CD4-positive, alpha-beta T cell treated with Interleukin-1 beta for 1 hour (primary cell): ENCODE measurements around the gene YBX3.
"Not testable (repeated sequence)": the region's sequence is repeated elsewhere in the genome, so short reads cannot be mapped to it uniquely, and the experiment has no call there.

Source experiments
- DNase-seq, 2 donors: peaks; one replicate each; pipeline ENCODE4 v3.0.0-alpha.2; 2020 to 2022

YBX3 gene

GRCh38 chr12:10722905-10723746, at the start of gene YBX3:
TSS of gene YBX3 (minus strand) at chr12:10723323. CDS start at chr12:10723111, 212 bp downstream.
- peak; percentile 54 to 68 for DNase-seq

DNA sequence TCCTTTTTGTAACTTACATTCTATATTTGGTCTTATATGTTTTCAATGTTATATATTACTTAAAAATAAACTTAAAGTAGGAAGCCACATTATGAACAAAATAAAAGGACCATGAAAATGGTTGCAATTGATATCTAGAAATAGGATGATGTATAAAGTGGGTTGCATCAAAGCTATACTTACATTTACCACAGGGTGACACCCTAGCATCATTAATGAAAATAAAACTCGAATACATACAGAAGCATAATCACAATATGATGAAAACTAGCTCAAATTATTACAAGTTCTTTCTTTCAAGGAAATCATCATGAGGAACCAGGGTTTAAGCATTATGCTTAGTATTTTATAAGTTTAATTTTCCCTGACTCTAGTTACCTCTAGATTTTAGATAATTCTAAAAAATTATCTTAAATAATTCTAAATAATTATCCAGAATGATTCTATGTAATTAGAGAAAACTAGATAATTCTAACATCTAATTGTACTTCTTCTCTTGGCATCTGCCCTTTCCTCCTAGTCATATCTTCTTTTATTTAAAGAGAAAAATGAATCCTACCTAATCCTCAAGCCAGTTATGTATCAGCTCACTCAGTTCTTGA, 48.1 kb upstream of the YBX3 start:
- DNase-seq = peak in 1 of 2 donors; percentile 58

DNA sequence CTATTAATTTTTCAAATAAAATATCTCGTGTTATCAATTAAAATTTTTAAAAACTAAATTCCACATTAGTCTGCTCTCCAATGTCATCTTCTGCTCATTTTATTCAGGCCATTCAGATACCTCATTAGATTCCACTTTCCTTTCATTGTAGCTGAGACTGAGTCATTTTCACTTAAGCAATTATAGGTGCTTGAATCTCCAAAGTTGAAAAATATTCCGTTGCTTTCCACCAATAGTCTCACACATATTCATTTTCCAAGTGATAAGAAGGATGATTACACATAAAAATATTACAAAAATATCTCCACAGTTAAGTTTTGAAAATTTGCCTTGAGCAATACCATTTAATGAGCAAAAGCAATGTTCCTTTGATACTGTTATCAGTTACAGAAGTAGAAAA, 36.5 kb upstream of the YBX3 start:
- no peak for DNase-seq

- DNase-seq = no peak
These were observed 33.1 kb upstream of the YBX3 start for GRCh38 chr12:10756194-10756593.

GRCh38 chr12:10753059-10753458, 29.9 kb upstream of the YBX3 start:
- DNase-seq = no peak

GRCh38 chr12:10750385-10750727, 27.2 kb upstream of the YBX3 start:
- no peak for DNase-seq

- peak; percentile 72 to 84 for DNase-seq
These were observed 26.7 kb upstream of the YBX3 start for GRCh38 chr12:10749700-10750384.

GRCh38 chr12:10747730-10748129, 24.6 kb upstream of the YBX3 start:
- no peak for DNase-seq

DNA sequence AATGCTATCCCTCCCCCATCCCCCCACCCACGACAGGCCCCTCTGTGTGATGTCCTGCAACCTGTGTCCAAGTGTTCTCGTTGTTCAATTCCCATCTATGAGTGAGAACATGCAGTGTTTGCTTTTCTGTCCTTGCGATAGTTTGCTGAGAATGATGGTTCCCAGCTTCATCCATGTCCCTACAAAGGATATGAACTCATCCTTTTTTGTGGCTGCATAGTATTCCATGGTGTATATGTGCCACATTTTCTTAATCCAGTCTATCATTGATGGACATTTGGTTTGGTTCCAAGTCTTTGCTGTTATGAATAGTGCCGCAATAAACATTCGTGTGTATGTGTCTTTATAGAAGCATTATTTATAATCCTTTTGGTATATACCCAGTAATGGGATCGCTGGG, 20.3 kb upstream of the YBX3 start:
- not testable (repeated sequence) for DNase-seq

DNA sequence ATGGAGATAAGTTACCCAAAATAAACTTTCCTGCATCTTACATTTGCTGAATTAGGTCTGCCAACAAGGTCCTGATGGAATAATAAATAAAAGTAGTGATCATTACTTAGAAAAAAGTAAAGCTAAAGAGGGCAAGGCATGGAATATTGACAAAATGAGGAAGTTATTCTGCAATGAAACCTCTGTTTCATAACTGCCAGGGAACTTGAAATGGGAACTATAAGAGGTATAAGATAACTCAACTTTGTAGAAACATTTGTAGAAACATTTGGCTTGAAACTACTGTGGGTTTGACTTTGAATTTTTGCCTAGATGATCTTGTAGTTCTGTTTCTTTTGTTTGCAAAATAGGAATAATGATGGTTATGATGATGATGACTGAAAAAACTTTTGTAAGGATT, 18.7 kb upstream of the YBX3 start:
- no peak for DNase-seq

DNA sequence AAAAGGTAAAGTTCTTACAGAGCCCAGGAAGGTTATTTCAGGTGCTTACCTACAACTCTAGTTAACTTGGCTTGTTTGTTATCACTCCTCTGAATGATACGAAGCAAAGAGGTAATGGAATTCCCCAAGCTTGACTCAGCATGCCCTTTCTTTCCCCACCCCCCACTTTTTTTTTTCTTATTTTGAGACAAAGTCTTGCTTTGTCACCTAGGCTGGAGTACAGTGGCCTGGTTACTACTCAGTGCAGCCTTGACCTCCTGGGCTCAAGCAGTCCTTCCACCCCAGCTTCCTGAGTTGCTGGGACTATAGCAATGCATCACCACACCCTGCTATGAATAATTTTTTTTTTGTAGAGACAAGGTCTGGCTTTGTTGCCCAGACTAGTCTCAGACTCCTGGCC, 17.1 kb upstream of the YBX3 start:
- no peak for DNase-seq

DNA sequence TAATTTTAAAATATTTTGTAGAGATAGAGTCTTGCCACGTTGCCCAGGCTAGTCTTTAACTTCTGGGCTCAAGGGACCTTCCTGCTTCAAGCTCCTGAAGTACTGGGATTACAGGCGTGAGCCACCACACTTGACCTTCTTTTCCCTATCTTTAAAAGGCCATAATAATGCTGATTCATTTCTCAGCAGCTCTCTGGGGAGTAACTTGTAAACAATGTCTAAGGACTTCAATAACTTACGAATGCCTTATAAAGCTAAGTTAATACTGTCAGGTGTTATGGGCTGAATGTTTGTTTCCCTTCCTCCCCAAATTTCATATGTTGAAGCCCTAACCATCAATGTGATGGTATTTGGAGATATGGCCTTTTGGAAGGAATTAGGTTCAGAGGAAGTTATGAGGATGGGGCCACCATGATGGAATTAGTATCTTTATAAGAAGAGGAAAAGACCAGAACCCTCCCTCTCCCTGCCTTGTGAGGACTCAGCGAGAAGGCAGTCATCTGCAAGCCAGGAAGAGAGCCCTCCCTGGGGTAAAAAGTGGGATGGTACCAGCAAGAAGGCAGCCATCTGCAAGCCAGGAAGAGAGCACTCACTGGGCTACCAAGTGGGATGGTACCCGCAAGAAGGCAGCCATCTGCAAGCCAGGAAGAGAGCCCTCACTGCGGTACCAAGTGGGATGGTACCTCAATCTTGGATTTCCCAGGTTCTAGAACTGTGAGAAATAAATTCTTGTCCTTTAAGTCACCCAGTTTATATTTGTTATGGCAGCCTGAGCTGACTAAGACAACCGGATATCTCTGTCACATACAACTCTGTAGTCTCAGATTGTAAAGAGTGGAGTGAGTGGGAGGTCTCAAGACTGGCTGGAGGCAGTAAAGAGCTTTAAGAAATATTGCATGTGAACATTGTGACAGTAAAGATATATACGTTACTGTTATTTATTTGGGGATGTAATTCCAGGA, 16.3 kb upstream of the YBX3 start:
- no peak for DNase-seq

GRCh38 chr12:10737249-10737648, 14.1 kb upstream of the YBX3 start:
- DNase-seq = no peak

- DNase-seq = no peak
These were observed 13.3 kb upstream of the YBX3 start for GRCh38 chr12:10736463-10736862.

DNA sequence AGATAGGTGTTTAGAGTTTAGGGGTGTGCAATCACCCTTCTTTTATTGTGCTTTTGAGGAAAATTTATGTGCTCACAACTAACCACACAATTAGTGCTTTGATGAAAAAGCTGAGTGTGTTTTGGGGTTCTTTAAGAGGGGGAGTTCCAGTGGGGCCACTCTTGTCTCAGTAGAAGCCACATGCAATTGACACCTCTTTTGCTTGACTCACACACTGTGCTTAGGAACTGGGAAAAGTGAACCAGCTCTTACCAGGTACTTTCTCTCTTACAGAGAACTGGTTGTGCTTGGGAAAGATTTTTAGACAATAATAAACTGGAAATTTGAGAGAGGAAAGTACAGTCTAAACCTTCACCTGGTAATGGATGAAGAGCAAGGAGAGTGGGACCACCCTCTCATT, 12.3 kb upstream of the YBX3 start:
- DNase-seq = no peak

DNA sequence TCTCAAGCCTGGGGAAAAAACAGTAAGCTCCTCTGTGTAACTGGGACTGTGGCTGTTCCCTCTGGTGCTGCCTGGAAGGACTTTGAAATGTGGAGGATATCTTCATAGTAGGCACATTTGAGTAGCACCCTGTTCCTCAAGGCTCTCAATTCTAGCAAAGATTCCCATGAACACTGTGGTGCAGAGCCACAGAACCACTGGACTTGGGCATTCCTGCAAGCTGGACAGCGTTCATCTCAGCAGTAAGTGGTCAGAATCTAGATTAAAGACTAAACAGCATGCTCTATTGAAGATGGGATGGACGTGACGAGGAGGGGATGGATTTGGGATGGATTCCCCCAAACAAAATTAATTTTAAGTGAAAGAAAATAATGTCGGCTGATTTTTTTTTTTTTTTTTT, 9.4 kb upstream of the YBX3 start:
- DNase-seq = no peak

- no peak for DNase-seq
These were observed 8.9 kb upstream of the YBX3 start for GRCh38 chr12:10732066-10732465.

- no peak for DNase-seq
These were observed 7.4 kb upstream of the YBX3 start for GRCh38 chr12:10730559-10730958.

GRCh38 chr12:10728091-10728490, 5.0 kb upstream of the YBX3 start:
- no peak for DNase-seq

GRCh38 chr12:10726945-10727344, 3.8 kb upstream of the YBX3 start:
- no peak for DNase-seq

DNA sequence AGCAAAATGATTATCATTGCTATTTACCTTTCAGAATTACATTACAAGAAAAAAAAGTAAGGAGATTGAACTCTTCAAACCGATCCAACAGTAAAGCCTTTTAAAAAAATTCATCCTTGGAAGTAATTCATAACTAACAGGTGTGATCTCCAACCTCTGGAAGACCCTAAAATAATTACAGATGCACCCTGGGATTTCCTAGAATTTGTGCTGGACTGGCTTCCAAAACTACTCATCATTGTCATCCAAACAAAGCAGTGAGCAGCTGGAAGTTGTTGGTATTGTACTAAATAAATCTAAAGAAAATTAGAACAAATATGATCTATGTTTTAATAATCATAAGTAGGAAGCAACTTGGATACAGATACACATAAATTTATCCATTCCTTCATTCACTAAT, 1.9 kb upstream of the YBX3 start:
- no peak for DNase-seq

GRCh38 chr12:10722502-10722904, 620 bp downstream of the YBX3 start:
- peak; percentile 40 to 68 for DNase-seq
